PC-9 (cell line): Measurements from ENCODE around the gene RPP25L.

ENCODE experiments used
- CTCF ChIP-seq: fragments of 200-600 bp; sonication (generic); conservative IDR thresholded peaks from 2 replicates; pipeline ENCODE4 v1.6.1; 2017; ENCODE audit warnings: mixed run types, antibody characterized with exemption, mild to moderate bottlenecking, moderate library complexity
- EZH2 ChIP-seq: fragments of 200-600 bp; sonication (generic); IDR thresholded peaks from 2 replicates; pipeline ENCODE4 v1.8.0; 2017; ENCODE audit warnings: antibody characterized with exemption, low read depth

- TF ChIP-seq CTCF = no peak
- no peak for TF ChIP-seq EZH2
Observed at GRCh38 chr9:34572628-34573027, 39.3 kb downstream of the RPP25L start.
